Tracheal epithelial cell (primary cell): ENCODE data around the gene TBC1D2. TPM values are rescaled to one million over a fixed set of nuclear protein-coding genes. Genes with fewer than 3 reads are reported as not detected.

Source experiments
- total RNA-seq: library from RNA; depleted of rRNA; stranded (reverse); fragments of >200 nt; gene quantifications from 2 replicates; pipeline ENCODE4 v1.2.1, GENCODE V29; 2014

The TBC1D2 gene, protein sequence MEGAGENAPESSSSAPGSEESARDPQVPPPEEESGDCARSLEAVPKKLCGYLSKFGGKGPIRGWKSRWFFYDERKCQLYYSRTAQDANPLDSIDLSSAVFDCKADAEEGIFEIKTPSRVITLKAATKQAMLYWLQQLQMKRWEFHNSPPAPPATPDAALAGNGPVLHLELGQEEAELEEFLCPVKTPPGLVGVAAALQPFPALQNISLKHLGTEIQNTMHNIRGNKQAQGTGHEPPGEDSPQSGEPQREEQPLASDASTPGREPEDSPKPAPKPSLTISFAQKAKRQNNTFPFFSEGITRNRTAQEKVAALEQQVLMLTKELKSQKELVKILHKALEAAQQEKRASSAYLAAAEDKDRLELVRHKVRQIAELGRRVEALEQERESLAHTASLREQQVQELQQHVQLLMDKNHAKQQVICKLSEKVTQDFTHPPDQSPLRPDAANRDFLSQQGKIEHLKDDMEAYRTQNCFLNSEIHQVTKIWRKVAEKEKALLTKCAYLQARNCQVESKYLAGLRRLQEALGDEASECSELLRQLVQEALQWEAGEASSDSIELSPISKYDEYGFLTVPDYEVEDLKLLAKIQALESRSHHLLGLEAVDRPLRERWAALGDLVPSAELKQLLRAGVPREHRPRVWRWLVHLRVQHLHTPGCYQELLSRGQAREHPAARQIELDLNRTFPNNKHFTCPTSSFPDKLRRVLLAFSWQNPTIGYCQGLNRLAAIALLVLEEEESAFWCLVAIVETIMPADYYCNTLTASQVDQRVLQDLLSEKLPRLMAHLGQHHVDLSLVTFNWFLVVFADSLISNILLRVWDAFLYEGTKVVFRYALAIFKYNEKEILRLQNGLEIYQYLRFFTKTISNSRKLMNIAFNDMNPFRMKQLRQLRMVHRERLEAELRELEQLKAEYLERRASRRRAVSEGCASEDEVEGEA
- total RNA-seq = 74.5 and 89.1 TPM in 2 replicates

GRCh38 chr9:98255578-98256296, at the start of gene TBC1D2:
Gene TBC1D2, minus strand, starts transcription at chr9:98255649. Its CDS starts 108 bp downstream, at chr9:98255541.

DNA sequence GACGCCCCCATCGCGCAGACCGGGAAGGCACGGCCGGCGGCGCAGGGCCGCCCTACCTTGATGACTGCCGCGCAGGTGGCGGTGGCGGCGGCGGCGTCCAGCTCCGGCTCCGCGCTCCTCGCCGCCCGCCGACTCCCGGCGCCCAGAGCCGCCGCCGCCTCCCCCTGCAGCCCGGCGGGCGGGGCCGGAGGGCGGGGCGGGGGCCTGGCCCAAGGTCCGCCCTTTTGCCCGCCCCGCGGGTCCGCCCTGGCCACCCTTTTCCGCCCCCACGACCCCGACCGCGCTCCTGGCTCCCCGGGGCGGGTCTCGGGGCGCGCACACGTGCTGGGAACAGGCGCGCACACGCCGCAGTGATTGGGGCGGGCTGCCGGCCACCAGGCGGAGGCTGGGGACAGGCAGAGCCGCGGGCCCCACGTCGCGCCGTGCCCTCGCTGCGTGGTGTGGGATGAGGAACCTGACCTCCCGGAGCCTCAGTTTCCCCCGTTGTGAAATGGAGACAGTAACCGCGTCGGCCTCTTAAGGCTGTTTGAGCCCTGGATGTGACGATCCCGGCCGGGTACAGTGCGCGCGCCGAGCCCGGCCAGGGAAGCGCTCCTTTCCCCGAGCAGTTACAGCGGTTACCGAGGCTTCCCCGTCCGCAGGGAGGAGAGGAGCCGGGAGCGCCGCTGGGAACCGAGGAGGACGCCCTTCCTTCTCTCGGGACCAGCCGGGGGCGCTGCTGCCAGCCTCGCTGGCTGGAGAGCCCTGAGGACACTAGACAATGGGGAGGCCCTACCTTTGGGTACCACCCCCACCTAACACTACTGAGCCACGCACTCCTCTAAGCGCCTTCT, 62.7 kb downstream of the TBC1D2 start, which contains the start of gene CORO2A:
CORO2A (minus strand) TSS at position 135 of the 833 bp plus-strand sequence. CDS start 34,977 bp downstream, outside the sequence.

Other genes with a start within 250 kb of the TBC1D2 start
- gene NANS, start 198.9 kb downstream of the TBC1D2 start, total RNA-seq = 101 and 156 TPM in 2 replicates
- gene TRIM14, start 136.4 kb downstream of the TBC1D2 start, total RNA-seq = 9.0 and 9.6 TPM in 2 replicates
- 17.1 and 29.8 TPM in 2 replicates for gene CORO2A, start 63.0 kb downstream of the TBC1D2 start, total RNA-seq